ENCODE data around the gene RPL21.

RPL21 gene

DNA sequence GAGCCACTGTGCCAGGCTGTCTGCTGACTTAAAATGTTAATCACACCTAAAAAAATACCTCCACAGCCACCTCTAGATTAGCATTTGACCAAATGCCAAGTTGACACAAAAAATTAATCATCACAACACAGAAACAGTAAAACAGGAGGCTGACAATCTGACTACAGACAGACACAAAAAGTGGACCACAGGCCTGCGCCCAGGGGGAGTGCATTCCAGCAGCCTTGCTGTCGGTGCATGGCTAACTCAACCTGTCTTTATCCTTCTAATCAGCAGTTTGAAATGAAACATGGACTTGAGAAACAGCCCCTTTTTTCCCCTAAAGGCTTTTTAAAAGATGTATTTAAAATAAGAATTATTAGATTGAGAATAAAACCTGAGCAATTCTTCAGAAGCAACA lies 53.3 kb downstream of the RPL21 start:
- in situ Hi-C loops (cut with HindIII; ENCODE audit: low pct_ligation_motif_present, low pct_unique_long_range_greater_than_20kb, low sequenced_read_pairs): no loop called here
- DNase-seq: no peak

All from ACHN (cell line).